ENCODE data around the gene CDC42BPA. TPM values are rescaled to one million over a fixed set of nuclear protein-coding genes. Genes with fewer than 3 reads are reported as not detected.
A peak's percentile ranks its signal among the peaks of the same experiment; 100 is the strongest.

The CDC42BPA gene
- total and polyA plus RNA-seq, 8 donors = 6.2 to 198 (median 64.5) TPM

GRCh38 chr1:226949401-226949800 is 368.9 kb downstream of the CDC42BPA start:
- Histone ChIP-seq H3K4me3 (no peak overlapping the region), H3K36me3 (peaks cover 3 to 6% (median 4%) of the 10 kb centered on the region in 4 donors), H3K27ac (no peak overlapping the region), H3K4me1 (peaks cover 25 to 68% (median 64%) of the 10 kb centered on the region in 4 donors), H3K9me3 (no peaks in the 10 kb centered on the region), H3K27me3 (no peaks in the 10 kb centered on the region)
- intact Hi-C loops (cut with DNase I; ENCODE audit: low total_unique reads) = no loop called here
- no peak for TF ChIP-seq POLR2AphosphoS5 (IDR thresholded peaks at IDR 0.05)
- no peak for TF ChIP-seq POLR2A (IDR thresholded peaks at IDR 0.05)
- no peak for TF ChIP-seq EP300 (IDR thresholded peaks at IDR 0.05)
- no peak for TF ChIP-seq CTCF (IDR thresholded peaks at IDR 0.05)
- 88 to 90% (median 89%) methylated on average over 3 of the region's 3 CpGs for WGBS, 5 donors
- no peak for DNase-seq

- no peak overlapping the region for H3K4me3 ChIP-seq
- WGBS, 5 donors = 91 to 96% (median 95%) methylated on average over 15 of the region's 15 CpGs
- TF ChIP-seq POLR2A (IDR thresholded peaks at IDR 0.05) (no peak), CTCF (IDR thresholded peaks at IDR 0.05) (no peak), POLR2AphosphoS5 (IDR thresholded peaks at IDR 0.05) (no peak), EP300 (IDR thresholded peaks at IDR 0.05) (no peak)
- H3K4me1 ChIP-seq = peaks cover 29 to 68% (median 64%) of the 10 kb centered on the region in 4 donors
- H3K36me3 ChIP-seq = peaks cover 0 to 6% (median 4%) of the 10 kb centered on the region in 4 donors
- no peaks in the 10 kb centered on the region for H3K9me3 ChIP-seq
- H3K27ac ChIP-seq = no peak overlapping the region
- intact Hi-C loops (cut with DNase I; ENCODE audit: low total_unique reads) = no loop called here
- no peak for DNase-seq
- H3K27me3 ChIP-seq = no peaks in the 10 kb centered on the region
Observed at GRCh38 chr1:226948996-226949395, 369.3 kb downstream of the CDC42BPA start.

GRCh38 chr1:226948480-226948879 is 369.8 kb downstream of the CDC42BPA start:
- Histone ChIP-seq H3K4me1 (peaks cover 34 to 69% (median 66%) of the 10 kb centered on the region in 4 donors), H3K27ac (no peak overlapping the region), H3K27me3 (no peaks in the 10 kb centered on the region), H3K36me3 (peaks cover 0 to 6% (median 4%) of the 10 kb centered on the region in 4 donors), H3K9me3 (no peaks in the 10 kb centered on the region), H3K4me3 (no peak overlapping the region)
- intact Hi-C loops (cut with DNase I; ENCODE audit: low total_unique reads) = no loop called here
- 93 to 98% (median 96%) methylated on average over 6 of the region's 6 CpGs for WGBS, 5 donors
- no peak for DNase-seq
- TF ChIP-seq CTCF (IDR thresholded peaks at IDR 0.05) (no peak), POLR2A (IDR thresholded peaks at IDR 0.05) (no peak), EP300 (IDR thresholded peaks at IDR 0.05) (no peak), POLR2AphosphoS5 (IDR thresholded peaks at IDR 0.05) (no peak)

- no peak for TF ChIP-seq EP300 (IDR thresholded peaks at IDR 0.05)
- TF ChIP-seq POLR2AphosphoS5 (IDR thresholded peaks at IDR 0.05) = no peak
- no peak for TF ChIP-seq CTCF (IDR thresholded peaks at IDR 0.05)
- TF ChIP-seq POLR2A (IDR thresholded peaks at IDR 0.05) = no peak
- DNase-seq = no peak
- no peaks in the 10 kb centered on the region for H3K9me3 ChIP-seq
- no peaks in the 10 kb centered on the region for H3K27me3 ChIP-seq
- no peak overlapping the region for H3K4me3 ChIP-seq
- 89 to 96% (median 93%) methylated on average over 2 of the region's 2 CpGs for WGBS, 5 donors
- H3K27ac ChIP-seq = peak overlapping the region in 1 of 5 donors; percentile 99
- peaks cover 0 to 6% (median 4%) of the 10 kb centered on the region in 4 donors for H3K36me3 ChIP-seq
- intact Hi-C loops (cut with DNase I; ENCODE audit: low total_unique reads) = no loop called here
- H3K4me1 ChIP-seq = peaks cover 38 to 69% (median 67%) of the 10 kb centered on the region in 4 donors
Observed at GRCh38 chr1:226948051-226948450, 370.2 kb downstream of the CDC42BPA start.

Data from stomach (tissue), 9 donors.